Ovary (tissue), 10 donors: ENCODE data around the gene CCDC137. TPM values are rescaled to one million over a fixed set of nuclear protein-coding genes. Genes with fewer than 3 reads are reported as not detected.
"Not testable (repeated sequence)": the region's sequence is repeated elsewhere in the genome, so short reads cannot be mapped to it uniquely, and the experiment has no call there.

Experiments used
- DNase-seq, 5 donors: peaks; one replicate each; pipeline ENCODE4 v3.0.0-alpha.2; 2019 to 2020
- H3K27ac ChIP-seq, 2 donors: fragments of 200-600 bp; one replicate each; pipeline versions ENCODE4 v1.5.1 to v1.8.0; 2019 to 2022
- H3K27me3 ChIP-seq: fragments of 200-600 bp; one replicate; pipeline ENCODE4 v1.8.0; 2022
- H3K36me3 ChIP-seq: fragments of 200-600 bp; sonication (generic); one replicate; pipeline ENCODE4 v1.5.1; 2019
- H3K4me1 ChIP-seq: one replicate; pipeline ENCODE4 v1.8.1; 2013; ENCODE audit warnings: mild to moderate bottlenecking, moderate library complexity; ENCODE audit not compliant: insufficient read depth
- H3K4me3 ChIP-seq: fragments of 200-600 bp; sonication (generic); one replicate; pipeline ENCODE4 v1.5.1; 2017
- H3K9me3 ChIP-seq, 2 donors: fragments of 200-600 bp in 1 of 2; sonication (generic) in 1 of 2; one replicate each; pipeline versions ENCODE4 v1.5.1 to v1.8.1; 2013 to 2019; ENCODE audit warnings: mild to moderate bottlenecking in 1 of 2, moderate library complexity in 1 of 2
- CTCF ChIP-seq, 3 donors: fragments of 450-650 bp in 2 of 3; fragments of 200-600 bp in 1 of 3; IDR thresholded peaks; one replicate each; pipeline versions ENCODE4 v1.5.1 to v1.8.0; 2016 to 2022; ENCODE audit warnings: antibody characterized with exemption in 3 of 3, mild to moderate bottlenecking in 1 of 3
- EP300 ChIP-seq: sonication (generic); formaldehyde crosslinking; IDR thresholded peaks from one replicate; pipeline ENCODE4 v1.6.1; 2017; ENCODE audit warnings: antibody characterized with exemption
- POLR2A ChIP-seq: fragments of 450-650 bp; IDR thresholded peaks from one replicate; pipeline ENCODE4 v1.6.1; 2017; ENCODE audit warnings: antibody characterized with exemption, mild to moderate bottlenecking, moderate library complexity
- WGBS, 3 donors: extraction: QIAGEN DNeasy Blood & Tissue Kit in 1 of 3; methylation state at CpG; one replicate each; pipeline versions ENCODE4 v1.1.5 to v1.1.7; 2013 to 2017; 5-methylcytosine and 5-hydroxymethylcytosine counted together
- intact Hi-C, 4 donors: fragments of 100-400 bp; cut with DNase I; formaldehyde crosslinking; loops; one replicate each; pipeline versions ENCODE4 v1.11.0 to v1.15.1; 2022 to 2023
- long read RNA-seq, 3 donors: library from polyadenylated mRNA in 2 of 3; unstranded in 2 of 3; transcript quantifications; one replicate each; pipeline ENCODE4 v2.0.0 and lab custom pipeline, GENCODE V29; 2021 to 2026
- polyA plus RNA-seq, 2 donors: library from polyadenylated mRNA; stranded (reverse); fragments of 200-250 nt in 1 of 2; fragments of 350-450 nt in 1 of 2; fragmentation: Illumina TruSeq in 1 of 2; extraction: RNeasy Lipid Tissue Mini Kit (QIAGEN cat#74804) in 1 of 2; gene quantifications; one replicate each; pipeline ENCODE4 v1.2.3, GENCODE V29; 2013 to 2014
- total RNA-seq, 7 donors: library from RNA; depleted of rRNA in 2 of 7; stranded (reverse); fragments of >200 nt in 2 of 7; fragmentation: NEBNext Ultra II Directional in 3 of 7; extraction: Animal tissue kit (Norgen Biotek cat#: 25700) in 3 of 7; gene quantifications; one replicate each; pipeline versions ENCODE4 v1.1.0 to v1.2.4, GENCODE V29; 2016 to 2023
- donor health status: DM: no; HTN: no; CAD: no; lungs with moderate emphysema.
- donor health status: DM: no; HTN: no; CAD: no.
- donor health status: Bipolar disorder and iron deficiency.
- donor health status: DM: yes; HTN: yes; CAD: no.
- donor health status: DM: no; HTN: no; CAD: no.
- donor health status: DM: yes; HTN: yes; CAD: no.

CCDC137 gene
- total RNA-seq (10 to 100 TPM in 3 of 7 donors, 1 to 10 TPM in 4; 5.1 to 17.8 (median 9.4) TPM), polyA plus RNA-seq (10 to 100 TPM in 1 of 2 donors, 1 to 10 TPM in 1; 6.9 to 10.4 TPM)
- long read RNA-seq, donor 1, transcript CCDC137-201 (6 exons, 2,468 nt): major isoform, 68 of 86 reads
- long read RNA-seq, donor 1, partial matches to known transcripts: 8 of 86 reads
- long read RNA-seq, donor 1, other reads (novel, unspliced or antisense): 9 of 86 reads
- long read RNA-seq, donor 2, transcript CCDC137-201 (6 exons, 2,468 nt): major isoform, 8 of 36 reads
- long read RNA-seq, donor 2, partial matches to known transcripts: 28 of 36 reads
- long read RNA-seq, donor 2, other reads (novel, unspliced or antisense): 0 of 36 reads
- long read RNA-seq, donor 3, transcript CCDC137-201 (6 exons, 2,468 nt): major isoform, 37 of 48 reads
- long read RNA-seq, donor 3, partial matches to known transcripts: 0 of 48 reads
- long read RNA-seq, donor 3, other reads (novel, unspliced or antisense): 11 of 48 reads

- Histone ChIP-seq H3K4me1 (peaks cover 12% of the 10 kb centered on the region), H3K36me3 (no peaks in the 10 kb centered on the region), H3K9me3 (no peaks in the 10 kb centered on the region), H3K27ac (peak within 1 kb of the TSS; percentile 32 to 78), H3K27me3 (no peaks in the 10 kb centered on the region), H3K4me3 (peak within 1 kb of the TSS; percentile 55)
- TF ChIP-seq CTCF (IDR thresholded peaks at IDR 0.05): no peak
- TF ChIP-seq POLR2A: peak; percentile 69
- TF ChIP-seq EP300: no peak
- WGBS, 3 donors: 0% methylated on average over 27 to 96 of the region's 96 CpGs
- intact Hi-C loops: no loop called here
- DNase-seq: peak; percentile 95 to 98 (median 96)
These were observed at the start of gene CCDC137, which contains the start of gene OXLD1 for GRCh38 chr17:81666342-81667191. CCDC137 (plus strand) TSS chr17:81666737; CDS start chr17:81666767, 30 bp downstream. OXLD1 (minus strand) TSS chr17:81666605; CDS start chr17:81666577, 28 bp downstream.

- DNase-seq: no peak
- Histone ChIP-seq H3K9me3 (no peaks in the 10 kb centered on the region), H3K36me3 (no peaks in the 10 kb centered on the region), H3K27me3 (no peaks in the 10 kb centered on the region), H3K4me3 (no peak overlapping the region), H3K4me1 (peaks cover 6% of the 10 kb centered on the region), H3K27ac (no peak overlapping the region)
- TF ChIP-seq EP300: no peak
- no peak for TF ChIP-seq CTCF (IDR thresholded peaks at IDR 0.05)
- no peak for TF ChIP-seq POLR2A
- intact Hi-C loops: no loop called here
- 48 to 74% (median 65%) methylated on average over 6 to 7 of the region's 7 CpGs for WGBS, 3 donors
These were observed 49.7 kb upstream of the CCDC137 start for GRCh38 chr17:81616877-81617276.

- intact Hi-C loops, H3K36me3 ChIP-seq: not testable (repeated sequence)
- 89 to 94% (median 90%) methylated on average over 2 to 28 of the region's 36 CpGs for WGBS, 3 donors
These were observed 48.2 kb upstream of the CCDC137 start for GRCh38 chr17:81618307-81618706.

GRCh38 chr17:81621494-81622130 lies 44.9 kb upstream of the CCDC137 start:
- Histone ChIP-seq H3K4me3 (no peak overlapping the region), H3K36me3 (no peaks in the 10 kb centered on the region), H3K9me3 (no peaks in the 10 kb centered on the region), H3K4me1 (peaks cover 5% of the 10 kb centered on the region), H3K27me3 (no peaks in the 10 kb centered on the region), H3K27ac (peak overlapping the region in 1 of 2 donors; percentile 37)
- WGBS, 3 donors: 13 to 29% (median 15%) methylated on average over 11 of the region's 11 CpGs
- no peak for TF ChIP-seq POLR2A
- TF ChIP-seq EP300: no peak
- TF ChIP-seq CTCF (IDR thresholded peaks at IDR 0.05): no peak
- DNase-seq: peak in 4 of 5 donors; percentile 30 to 55 (median 42)
- intact Hi-C loops: no loop called here

More at GRCh38 chr17:81618307-81618706, 48.2 kb upstream of the CCDC137 start:
- H3K4me1 ChIP-seq, H3K27me3 ChIP-seq, H3K4me3 ChIP-seq, H3K27ac ChIP-seq, H3K9me3 ChIP-seq, DNase-seq: not testable (repeated sequence)
